CD4-positive, alpha-beta T cell (primary cell): ENCODE measurements around the gene ACAD11. TPM values are rescaled to one million over a fixed set of nuclear protein-coding genes. Genes with fewer than 3 reads are reported as not detected.

ENCODE experiments used
- ATAC-seq: fragments of 200-7000 bp; cut with Tn5 transposase; one replicate; pipeline ENCODE4 v1.10.0; 2022; ENCODE audit warnings: mild to moderate bottlenecking; ENCODE audit not compliant: poor library complexity
- CTCF ChIA-PET: fragments of 350-600 bp; sonication (Branson Sonifier 250); formaldehyde crosslinking; loops from one replicate; lab custom pipeline; 2021; ENCODE audit warnings: antibody characterized with exemption, inconsistent platforms; lab: Charles Lee
- POLR2A ChIA-PET: fragments of 350-600 bp; sonication (Branson Sonifier 250); formaldehyde crosslinking; loops from one replicate; lab custom pipeline; 2021; ENCODE audit warnings: antibody characterized with exemption, inconsistent platforms; lab: Charles Lee
- DNase-seq, 14 experiments: peaks; one replicate each; pipeline ENCODE4 v3.0.0-alpha.2; 2013 to 2020; ENCODE audit warnings: mixed read lengths in 2 of 14
- H3K27ac ChIP-seq, 2 donors: one replicate each; pipeline versions ENCODE4 v1.5.1 to v1.7.0; 2013; ENCODE audit warnings: low read length in 2 of 2, low read depth in 1 of 2, mild to moderate bottlenecking in 1 of 2
- H3K27me3 ChIP-seq, 2 experiments: 1 replicate in 1 of 2; 2 replicates in 1 of 2; pipeline versions ENCODE4 v1.6.1 to v1.7.0; 2013; ENCODE audit warnings: low read length in 2 of 2, control low read depth in 1 of 2, mild to moderate bottlenecking in 1 of 2, moderate library complexity in 1 of 2; ENCODE audit not compliant: insufficient read depth in 2 of 2, control insufficient read depth in 1 of 2
- H3K36me3 ChIP-seq: one replicate; pipeline ENCODE4 v1.6.1; 2013; ENCODE audit warnings: low read length, control low read depth; ENCODE audit not compliant: insufficient read depth
- H3K4me1 ChIP-seq: one replicate; pipeline ENCODE4 v1.6.1; 2013; ENCODE audit warnings: low read length, control low read depth; ENCODE audit not compliant: insufficient read depth
- H3K4me3 ChIP-seq: one replicate; pipeline ENCODE4 v1.5.1; 2013; ENCODE audit warnings: mild to moderate bottlenecking, low read length, moderate library complexity
- H3K9me3 ChIP-seq, 2 experiments: 1 replicate in 1 of 2; 2 replicates in 1 of 2; pipeline versions ENCODE4 v1.6.1 to v1.7.0; 2013; ENCODE audit warnings: low read length in 2 of 2, mild to moderate bottlenecking in 2 of 2, control low read depth in 1 of 2, moderate library complexity in 1 of 2; ENCODE audit not compliant: control insufficient read depth in 1 of 2, insufficient read depth in 1 of 2
- H3K27ac Mint-ChIP-seq: one replicate; pipeline ENCODE4 v1.8.0; 2020; ENCODE audit warnings: mixed read lengths
- H3K27me3 Mint-ChIP-seq: one replicate; pipeline ENCODE4 v1.8.0; 2021; ENCODE audit warnings: mixed read lengths
- H3K36me3 Mint-ChIP-seq: one replicate; pipeline ENCODE4 v1.8.0; 2021; ENCODE audit warnings: low read depth, mixed read lengths
- H3K4me1 Mint-ChIP-seq: one replicate; pipeline ENCODE4 v1.8.0; 2021; ENCODE audit warnings: low read depth, mixed read lengths
- H3K4me3 Mint-ChIP-seq: one replicate; pipeline ENCODE4 v1.8.0; 2020; ENCODE audit warnings: mild to moderate bottlenecking, mixed read lengths
- H3K9me3 Mint-ChIP-seq: one replicate; pipeline ENCODE4 v1.8.0; 2020; ENCODE audit warnings: mixed read lengths
- intact Hi-C, 2 experiments: fragments of 100-400 bp; cut with DNase I in 1 of 2; cut with micrococcal nuclease in 1 of 2; formaldehyde crosslinking; loops; one replicate each; pipeline versions ENCODE4 v1.15.1 to v1.9.0; 2023 to 2025; cut with DNase I, micrococcal nuclease
- total RNA-seq, 174 experiments: library from RNA in 2 of 174; stranded (reverse) in 2 of 174; gene quantifications; one replicate each; pipeline ENCODE4 v1.2.3 and lab custom pipeline; 2021 to 2026
- TF ChIP-seq, protein P1 (sequence below): fragments of 200-600 bp; IDR thresholded peaks from one replicate; pipeline ENCODE4 v1.8.0; 2022; ENCODE audit warnings: antibody characterized with exemption, mild to moderate bottlenecking

Gene ACAD11
- total RNA-seq, 2 experiments from 2014 or later: 26.6 to 27.9 TPM

GRCh38 chr3:132661101-132661500, 1.5 kb upstream of the ACAD11 start:
- TF ChIP-seq, protein P1, sequence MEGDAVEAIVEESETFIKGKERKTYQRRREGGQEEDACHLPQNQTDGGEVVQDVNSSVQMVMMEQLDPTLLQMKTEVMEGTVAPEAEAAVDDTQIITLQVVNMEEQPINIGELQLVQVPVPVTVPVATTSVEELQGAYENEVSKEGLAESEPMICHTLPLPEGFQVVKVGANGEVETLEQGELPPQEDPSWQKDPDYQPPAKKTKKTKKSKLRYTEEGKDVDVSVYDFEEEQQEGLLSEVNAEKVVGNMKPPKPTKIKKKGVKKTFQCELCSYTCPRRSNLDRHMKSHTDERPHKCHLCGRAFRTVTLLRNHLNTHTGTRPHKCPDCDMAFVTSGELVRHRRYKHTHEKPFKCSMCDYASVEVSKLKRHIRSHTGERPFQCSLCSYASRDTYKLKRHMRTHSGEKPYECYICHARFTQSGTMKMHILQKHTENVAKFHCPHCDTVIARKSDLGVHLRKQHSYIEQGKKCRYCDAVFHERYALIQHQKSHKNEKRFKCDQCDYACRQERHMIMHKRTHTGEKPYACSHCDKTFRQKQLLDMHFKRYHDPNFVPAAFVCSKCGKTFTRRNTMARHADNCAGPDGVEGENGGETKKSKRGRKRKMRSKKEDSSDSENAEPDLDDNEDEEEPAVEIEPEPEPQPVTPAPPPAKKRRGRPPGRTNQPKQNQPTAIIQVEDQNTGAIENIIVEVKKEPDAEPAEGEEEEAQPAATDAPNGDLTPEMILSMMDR: no peak
- no peak for ATAC-seq
- H3K27ac ChIP-seq: no peak overlapping the region

GRCh38 chr3:132660811-132661070, 1.1 kb upstream of the ACAD11 start:
- H3K36me3 ChIP-seq: no peaks in the 10 kb centered on the region
- H3K4me3 Mint-ChIP-seq: peak overlapping the region; percentile 100
- TF ChIP-seq, protein P1: no peak
- no peaks in the 10 kb centered on the region for H3K9me3 ChIP-seq
- peak overlapping the region; percentile 98 for H3K27ac Mint-ChIP-seq
- H3K27ac ChIP-seq: peak overlapping the region; percentile 41 to 62
- peaks cover 33% of the 10 kb centered on the region for H3K36me3 Mint-ChIP-seq
- peak overlapping the region; percentile 93 for H3K4me3 ChIP-seq
- no peaks in the 10 kb centered on the region for H3K27me3 ChIP-seq
- no peaks in the 10 kb centered on the region for H3K9me3 Mint-ChIP-seq
- H3K4me1 ChIP-seq: peaks cover 8% of the 10 kb centered on the region
- POLR2A ChIA-PET: interaction anchor here (0.6 to 1.7 kb wide), 7 partner anchors 10 to 243 kb away, joined by 3 to 10 read pairs (median 4); partner anchors contain the start of genes DNAJC13 and NPHP3
- no peaks in the 10 kb centered on the region for H3K27me3 Mint-ChIP-seq
- DNase-seq (no peak), ATAC-seq (no peak)
- intact Hi-C loops: loop anchor here in 1 of 2 experiments (5.0 kb wide), 4 partner anchors 57 to 1827 kb away; partner anchors contain the start of genes ANAPC13, CEP63 and DNAJC13
- H3K4me1 Mint-ChIP-seq: peaks cover 78% of the 10 kb centered on the region
- CTCF ChIA-PET: no interaction called here

More at GRCh38 chr3:132661101-132661500, 1.5 kb upstream of the ACAD11 start:
- no peaks in the 10 kb centered on the region for H3K27me3 Mint-ChIP-seq
- Histone ChIP-seq H3K27me3 (no peaks in the 10 kb centered on the region), H3K4me1 (peaks cover 8% of the 10 kb centered on the region), H3K4me3 (peak overlapping the region; percentile 93), H3K9me3 (no peaks in the 10 kb centered on the region), H3K36me3 (no peaks in the 10 kb centered on the region)
- intact Hi-C loops: loop anchor here in 1 of 2 experiments (5.0 kb wide), 4 partner anchors 56 to 1826 kb away; partner anchors contain the start of genes ANAPC13, CEP63 and DNAJC13
- CTCF ChIA-PET: interaction anchor here (1.2 kb wide), 1 partner anchor 18 kb away, joined by 3 read pairs; no protein-coding TSS in a partner anchor
- peaks cover 37% of the 10 kb centered on the region for H3K36me3 Mint-ChIP-seq
- peak overlapping the region; percentile 98 for H3K27ac Mint-ChIP-seq
- POLR2A ChIA-PET: interaction anchor here (0.6 to 1.7 kb wide), 8 partner anchors 10 to 244 kb away, joined by 3 to 10 read pairs (median 4); partner anchors contain the start of genes DNAJC13 and NPHP3
- H3K4me1 Mint-ChIP-seq: peaks cover 80% of the 10 kb centered on the region
- no peaks in the 10 kb centered on the region for H3K9me3 Mint-ChIP-seq
- H3K4me3 Mint-ChIP-seq: peak overlapping the region; percentile 100
- peak in 2 of 14 experiments; percentile 4 to 5 for DNase-seq

GRCh38 chr3:132660052-132660810, 622 bp upstream of the ACAD11 start, which contains the start of gene UBA5:
Gene UBA5, plus strand, starts transcription at chr3:132660329. Its CDS starts 209 bp downstream, at chr3:132660538.
- H3K9me3 ChIP-seq: no peaks in the 10 kb centered on the region
- H3K27me3 Mint-ChIP-seq: no peaks in the 10 kb centered on the region
- H3K4me1 Mint-ChIP-seq: peaks cover 77% of the 10 kb centered on the region
- no peaks in the 10 kb centered on the region for H3K36me3 ChIP-seq
- H3K4me3 ChIP-seq: peak within 1 kb of the TSS; percentile 93
- POLR2A ChIA-PET: interaction anchor here (0.6 to 1.7 kb wide), 7 partner anchors 10 to 243 kb away, joined by 3 to 10 read pairs (median 4); partner anchors contain the start of genes DNAJC13 and NPHP3
- H3K4me1 ChIP-seq: peaks cover 8% of the 10 kb centered on the region
- H3K4me3 Mint-ChIP-seq: peak within 1 kb of the TSS; percentile 100
- TF ChIP-seq, protein P1: no peak
- H3K27ac ChIP-seq: peak within 1 kb of the TSS; percentile 41 to 62
- H3K27me3 ChIP-seq: no peaks in the 10 kb centered on the region
- H3K9me3 Mint-ChIP-seq: no peaks in the 10 kb centered on the region
- intact Hi-C loops: loop anchor here in 1 of 2 experiments (5.0 kb wide), 4 partner anchors 57 to 1827 kb away; partner anchors contain the start of genes ANAPC13, CEP63 and DNAJC13
- peak within 1 kb of the TSS; percentile 98 for H3K27ac Mint-ChIP-seq
- ATAC-seq (peak; percentile 93), DNase-seq (peak; percentile 48 to 86 (median 62))
- CTCF ChIA-PET: interaction anchor here (1.3 to 1.5 kb wide), 2 partner anchors 12 to 16 kb away, joined by 3 to 4 read pairs; no protein-coding TSS in a partner anchor
- peaks cover 31% of the 10 kb centered on the region for H3K36me3 Mint-ChIP-seq
